HG03139 (cell line): ENCODE data around the gene NSMCE1.

Experiments used
- ATAC-seq: cut with Tn5 transposase; IDR thresholded peaks from one replicate; pipeline ENCODE4 v1.9.1; 2021; ENCODE audit not compliant: unreplicated experiment

The NSMCE1 gene

DNA sequence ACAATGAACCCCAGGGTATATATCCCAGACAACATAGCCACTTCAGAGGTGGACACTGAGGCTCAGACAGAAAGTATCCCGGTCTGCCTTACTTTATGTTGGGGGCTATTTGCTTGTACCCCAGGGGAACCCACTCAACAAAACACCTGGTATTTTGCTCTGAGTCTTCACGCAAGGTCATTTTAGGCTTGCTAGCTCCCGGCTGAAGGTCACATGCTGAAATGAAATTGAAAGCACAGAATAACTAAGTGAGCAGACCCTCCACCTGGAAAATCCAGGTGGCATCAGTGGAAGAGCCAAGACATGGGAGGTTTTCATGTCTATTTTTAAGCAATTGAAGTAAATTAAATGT, 69.4 kb downstream of the NSMCE1 start:
- ATAC-seq, result no peak

GRCh38 chr16:27198451-27199234, 69.9 kb downstream of the NSMCE1 start:
- ATAC-seq, result no peak

DNA sequence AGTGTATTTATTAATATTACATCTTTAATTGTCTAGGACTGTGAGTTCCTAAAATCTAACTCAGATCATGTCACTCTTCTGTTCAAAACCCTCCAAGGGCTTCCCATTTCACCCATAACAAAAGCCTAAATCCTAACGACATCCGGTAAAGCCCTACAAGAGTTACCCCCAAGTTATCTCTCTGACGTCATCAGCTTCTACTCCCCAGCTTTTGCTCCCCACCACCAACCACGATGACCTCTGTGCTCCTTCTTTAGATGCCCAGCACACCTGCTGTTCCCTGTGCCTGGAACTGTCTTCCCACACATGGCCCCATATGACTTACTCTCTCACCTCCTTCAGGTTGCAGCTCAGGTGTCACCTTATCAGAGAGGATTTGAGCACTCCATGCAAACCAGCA, 71.6 kb downstream of the NSMCE1 start:
- no peak for ATAC-seq

DNA sequence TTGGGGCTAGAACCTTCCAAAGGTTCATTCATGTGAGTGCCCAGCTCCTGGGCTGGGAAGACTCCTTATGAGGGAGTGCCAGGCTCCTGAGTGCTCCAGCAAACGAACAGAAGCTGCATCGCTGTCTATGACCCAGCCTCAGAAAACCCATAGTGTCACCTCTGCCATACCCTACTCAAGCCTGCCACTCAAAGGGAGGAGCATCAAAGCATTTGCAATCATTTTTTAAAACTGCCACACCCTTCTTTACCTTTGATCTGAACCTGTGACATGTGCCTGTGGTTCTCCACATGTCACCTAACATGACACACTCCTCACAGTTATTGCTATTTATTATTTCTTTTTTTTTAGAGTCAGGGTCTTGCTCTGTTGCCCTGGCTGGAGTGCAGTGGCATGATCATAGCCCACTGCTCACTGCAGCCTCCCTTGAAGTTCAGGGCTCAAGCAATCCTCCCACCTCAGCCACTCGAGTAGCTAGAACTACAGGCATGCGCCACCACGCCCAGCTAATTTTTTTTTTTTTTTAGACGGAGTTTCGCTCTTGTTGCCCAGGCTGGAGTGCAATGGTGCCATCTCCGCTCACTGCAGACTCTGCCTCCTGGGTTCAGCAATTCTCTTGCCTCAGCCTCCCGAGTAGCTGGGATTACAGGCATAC, 72.5 kb downstream of the NSMCE1 start:
- ATAC-seq, result no peak

DNA sequence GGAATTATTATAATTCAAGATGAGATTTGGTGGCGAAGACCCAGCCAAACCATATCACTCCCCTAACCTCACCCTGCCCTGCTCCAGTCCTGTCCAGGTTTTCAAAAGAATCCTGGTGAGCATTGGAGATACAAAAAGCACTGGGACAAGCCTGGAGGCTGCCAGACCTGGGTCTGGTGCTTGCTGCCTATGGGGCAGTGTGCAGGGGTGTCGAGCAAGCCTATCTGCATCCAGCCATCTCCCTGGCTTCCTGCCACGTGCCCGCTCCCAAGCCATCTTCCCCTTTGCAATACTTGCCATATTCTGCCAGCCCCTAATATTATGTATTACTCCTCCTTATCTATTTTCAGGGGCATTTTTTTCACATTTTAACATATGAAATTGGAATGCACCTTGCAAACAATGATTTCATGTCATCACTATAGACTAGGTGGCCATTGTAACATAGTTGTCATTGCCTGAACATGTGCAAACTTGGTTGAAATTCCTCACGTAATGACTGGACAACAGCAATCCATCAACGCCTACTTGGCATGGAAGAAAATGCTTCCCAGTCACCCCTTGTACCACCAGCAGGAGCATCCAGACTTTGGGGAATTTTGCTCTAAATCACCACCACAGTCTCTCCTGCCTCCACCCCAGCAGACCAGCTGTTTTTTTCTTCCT, 73.4 kb downstream of the NSMCE1 start:
- ATAC-seq, result no peak

DNA sequence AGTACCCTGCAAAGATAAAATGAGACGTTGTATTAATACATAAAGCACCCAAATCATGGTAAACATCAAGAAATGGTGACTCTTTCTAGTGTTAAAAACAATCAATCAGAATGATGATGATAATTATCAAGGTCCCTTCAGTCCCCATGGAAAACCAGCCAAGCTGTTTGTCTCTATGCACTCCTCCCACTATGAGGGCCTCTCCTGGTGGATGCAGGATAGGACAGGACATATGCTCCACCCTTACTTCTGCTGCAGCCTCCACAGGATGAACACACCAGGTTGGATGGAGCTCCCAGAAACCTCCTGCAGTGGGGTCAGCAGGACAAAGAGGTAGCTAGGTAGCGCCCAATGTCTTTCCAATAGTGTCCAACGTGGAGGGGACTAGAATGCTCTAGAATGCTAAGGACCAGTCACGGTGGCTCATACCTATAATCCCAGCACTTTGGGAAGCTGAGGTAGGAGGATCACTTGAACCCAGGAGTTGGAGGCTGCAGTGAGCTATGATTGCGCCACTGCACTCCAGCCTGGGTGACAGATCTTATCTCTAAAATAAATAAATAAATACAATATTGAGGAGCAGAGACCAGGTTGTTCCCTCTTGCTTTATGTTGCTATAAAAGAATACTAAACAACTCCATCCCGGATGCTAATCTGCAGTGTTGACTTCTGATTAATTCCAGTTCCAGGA, 75.1 kb downstream of the NSMCE1 start:
- no peak for ATAC-seq

GRCh38 chr16:27191352-27191924, 77.1 kb downstream of the NSMCE1 start:
- ATAC-seq, result no peak

DNA sequence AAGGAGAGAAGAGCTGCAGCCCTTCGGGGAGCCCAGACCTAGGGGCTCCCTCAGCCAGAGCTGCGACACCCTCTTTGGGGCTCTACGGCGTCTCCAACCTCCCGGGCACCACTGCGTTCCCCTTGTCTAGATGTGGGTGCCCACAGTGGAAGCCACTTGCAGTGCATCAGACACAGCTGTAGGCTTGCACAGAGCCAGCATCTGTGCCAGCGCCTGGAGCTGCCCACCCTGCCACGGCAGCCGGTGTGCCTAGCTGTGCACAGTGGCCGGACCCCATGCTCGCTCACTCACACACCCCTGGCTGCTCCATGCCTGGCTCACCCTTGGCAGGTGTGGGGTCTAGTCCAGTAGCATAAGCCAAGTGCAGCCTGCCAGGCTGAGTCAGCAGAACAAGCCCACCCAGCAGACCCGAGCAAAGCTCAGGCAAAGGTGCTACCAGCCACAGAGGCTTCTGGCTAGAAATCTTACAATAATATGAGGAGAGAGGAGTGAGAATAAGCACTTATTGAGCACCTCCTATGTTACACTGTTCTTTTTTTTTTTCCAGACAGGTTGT, 78.2 kb downstream of the NSMCE1 start:
- no peak for ATAC-seq

DNA sequence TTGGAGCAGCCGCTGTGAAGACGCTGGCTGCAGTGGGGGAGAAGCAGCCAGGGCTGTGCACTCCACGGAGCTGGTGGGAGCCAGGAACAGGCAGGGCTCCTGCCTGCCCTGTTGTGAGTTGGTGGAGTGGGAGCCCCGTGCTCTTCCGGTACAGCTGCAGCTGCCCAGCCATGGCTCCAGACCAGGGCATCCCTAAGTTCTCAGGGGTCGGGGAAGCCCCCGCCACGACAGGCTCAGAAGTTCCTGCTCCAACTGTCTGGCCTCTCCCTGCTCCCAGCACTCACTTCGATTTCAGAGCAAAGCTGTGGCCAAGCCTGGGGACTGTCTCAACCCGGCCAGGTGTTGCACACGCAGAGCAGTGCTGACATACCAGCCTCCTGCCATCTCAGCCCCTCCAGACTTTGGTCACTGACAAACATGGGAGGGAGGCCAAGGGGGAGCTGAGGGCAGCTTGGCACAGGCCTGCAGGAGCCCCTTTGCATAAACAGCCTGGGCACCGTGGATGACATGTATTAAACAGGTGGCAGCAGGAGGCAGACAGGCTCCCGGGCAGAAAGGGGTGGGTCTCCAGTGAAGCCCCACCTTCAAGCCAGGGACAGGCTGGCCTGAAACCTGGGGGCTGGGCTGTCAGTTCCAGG, 79.1 kb downstream of the NSMCE1 start:
- ATAC-seq, result no peak

GRCh38 chr16:27188633-27189032, 79.9 kb downstream of the NSMCE1 start:
- no peak for ATAC-seq

DNA sequence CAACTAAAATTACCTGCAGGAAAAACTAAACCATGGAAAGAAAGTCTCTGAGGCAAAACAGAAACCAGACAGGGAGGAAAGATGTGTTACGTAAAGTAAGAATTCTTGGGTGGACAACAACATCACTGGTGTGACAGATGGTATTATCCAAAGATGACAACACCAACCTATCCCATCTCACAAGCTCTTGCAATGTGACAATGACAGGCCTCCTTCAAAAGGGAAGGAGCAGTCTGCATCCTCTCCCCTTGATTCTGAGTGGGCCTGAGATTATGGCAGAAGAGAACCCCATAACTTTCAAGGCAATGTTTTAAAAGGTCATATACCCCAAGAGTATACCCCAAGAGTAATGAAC, 82.8 kb downstream of the NSMCE1 start:
- no peak for ATAC-seq

DNA sequence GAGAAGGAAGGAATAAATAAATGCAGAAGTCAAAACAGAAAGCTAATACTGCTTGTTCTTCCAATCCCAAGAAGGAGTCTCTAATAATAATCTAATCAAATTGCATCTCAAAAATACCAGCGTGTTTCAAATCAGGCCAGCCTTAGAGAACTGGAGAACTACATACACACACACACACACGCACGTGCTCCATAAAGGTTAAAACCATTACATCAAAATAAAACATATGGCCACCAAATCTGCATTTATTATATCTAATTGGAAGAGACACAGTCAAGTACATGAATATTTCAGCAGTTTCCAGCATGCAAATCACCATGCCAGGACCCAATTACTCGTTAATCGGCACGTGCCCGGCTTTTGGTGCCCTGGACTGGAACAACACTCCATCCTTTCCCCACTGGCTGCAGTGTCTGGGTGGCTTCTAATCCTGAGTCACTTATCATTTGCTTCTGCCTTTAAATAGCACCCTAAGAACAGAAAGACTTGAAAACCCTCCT, 85.6 kb downstream of the NSMCE1 start:
- no peak for ATAC-seq

- no peak for ATAC-seq
These were observed 87.4 kb downstream of the NSMCE1 start for GRCh38 chr16:27181019-27181790.

DNA sequence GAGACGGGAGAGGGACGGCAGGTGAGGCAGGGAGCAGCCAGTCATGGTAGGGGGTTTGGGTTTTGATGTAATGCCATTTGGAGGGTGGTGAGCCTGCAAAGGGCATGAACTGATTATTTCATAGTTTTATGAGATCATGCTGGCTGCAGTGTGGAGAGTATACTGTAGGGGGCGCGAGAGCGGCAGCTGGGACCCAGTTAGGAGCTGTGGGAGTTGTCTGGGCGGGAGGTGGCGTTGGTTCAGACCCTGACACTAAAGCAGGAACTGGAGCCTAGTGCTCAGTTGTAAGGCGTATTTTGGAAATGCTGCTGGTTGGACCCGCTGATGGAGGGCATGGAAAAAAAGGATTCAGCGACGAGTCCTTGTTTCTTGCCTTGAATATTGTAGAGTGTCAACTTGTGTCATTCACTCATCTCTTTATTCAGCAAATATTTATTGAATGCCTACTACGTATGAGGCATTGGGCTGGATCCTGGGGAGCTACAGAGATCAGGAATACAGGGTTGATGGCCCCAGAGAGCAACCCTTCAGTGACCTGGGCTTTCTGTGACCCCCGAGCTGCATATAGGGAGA, 89.0 kb downstream of the NSMCE1 start:
- ATAC-seq, result peak; percentile 73

- ATAC-seq, result no peak
These were observed 91.4 kb downstream of the NSMCE1 start for GRCh38 chr16:27177031-27177774.

GRCh38 chr16:27175888-27176287, 92.7 kb downstream of the NSMCE1 start:
- no peak for ATAC-seq
